ACC112 (cell line): ENCODE measurements around the gene DMAC2L.

Experiments used
- H2AFZ ChIP-seq: fragments of 200-600 bp; sonication (generic); one replicate; pipeline ENCODE4 v1.6.0; 2017; ENCODE audit warnings: antibody characterized with exemption, low read length; ENCODE audit not compliant: unreplicated experiment
- H3K27ac ChIP-seq: fragments of 200-600 bp; sonication (generic); 2 replicates; pipeline ENCODE4 v1.5.1; 2014; ENCODE audit warnings: low read depth, mild to moderate bottlenecking, antibody characterized with exemption, low read length, moderate library complexity
- H3K27me3 ChIP-seq: fragments of 200-600 bp; sonication (generic); 2 replicates; pipeline ENCODE4 v1.6.1; 2014; ENCODE audit warnings: mild to moderate bottlenecking, antibody characterized with exemption, low read length, moderate library complexity, mixed read lengths; ENCODE audit not compliant: insufficient read depth
- H3K36me3 ChIP-seq: fragments of 200-600 bp; sonication (generic); 2 replicates; pipeline ENCODE4 v1.6.1; 2016; ENCODE audit warnings: mild to moderate bottlenecking, antibody characterized with exemption, low read length, moderate library complexity, mixed read lengths; ENCODE audit not compliant: insufficient read depth
- H3K4me1 ChIP-seq: fragments of 200-600 bp; sonication (generic); one replicate; pipeline ENCODE4 v1.6.1; 2016; ENCODE audit warnings: low read length, mixed read lengths; ENCODE audit not compliant: insufficient read depth, unreplicated experiment, control insufficient read depth
- H3K4me3 ChIP-seq: fragments of 200-600 bp; sonication (generic); 2 replicates; pipeline ENCODE4 v1.5.1; 2014; ENCODE audit warnings: mild to moderate bottlenecking, low read depth, low read length
- H3K79me2 ChIP-seq: fragments of 200-600 bp; sonication (generic); one replicate; pipeline ENCODE4 v1.6.0; 2016; ENCODE audit warnings: low read length; ENCODE audit not compliant: control insufficient read depth, unreplicated experiment, insufficient read depth

DMAC2L gene

GRCh38 chr14:50342221-50343078, 30.3 kb downstream of the DMAC2L start:
- no peaks in the 10 kb centered on the region for H3K79me2 ChIP-seq
- no peaks in the 10 kb centered on the region for H3K36me3 ChIP-seq
- H2AFZ ChIP-seq, result peak overlapping the region; percentile 6
- peak overlapping the region; percentile 67 for H3K4me3 ChIP-seq
- no peaks in the 10 kb centered on the region for H3K27me3 ChIP-seq
- H3K27ac ChIP-seq, result peak overlapping the region; percentile 45
- H3K4me1 ChIP-seq, result peaks cover 35% of the 10 kb centered on the region

- Histone ChIP-seq H3K4me3 (no peak overlapping the region), H2AFZ (no peak overlapping the region), H3K36me3 (no peaks in the 10 kb centered on the region), H3K27ac (peak overlapping the region; percentile 45; the same call in 1 of the 2 replicates), H3K4me1 (peaks cover 43% of the 10 kb centered on the region), H3K27me3 (no peaks in the 10 kb centered on the region), H3K79me2 (no peaks in the 10 kb centered on the region)
These were observed 31.3 kb downstream of the DMAC2L start for GRCh38 chr14:50343434-50343833.

- H2AFZ ChIP-seq, result no peak overlapping the region
- H3K36me3 ChIP-seq, result no peaks in the 10 kb centered on the region
- no peaks in the 10 kb centered on the region for H3K27me3 ChIP-seq
- peak overlapping the region; percentile 59; the same call in 1 of the 2 replicates for H3K27ac ChIP-seq
- no peaks in the 10 kb centered on the region for H3K79me2 ChIP-seq
- no peak overlapping the region for H3K4me3 ChIP-seq
- peaks cover 47% of the 10 kb centered on the region for H3K4me1 ChIP-seq
These were observed 32.1 kb downstream of the DMAC2L start for GRCh38 chr14:50344116-50344775.

GRCh38 chr14:50344876-50345563, 32.9 kb downstream of the DMAC2L start:
- H3K36me3 ChIP-seq, result no peaks in the 10 kb centered on the region
- peaks cover 47% of the 10 kb centered on the region for H3K4me1 ChIP-seq
- H2AFZ ChIP-seq, result no peak overlapping the region
- H3K27me3 ChIP-seq, result no peaks in the 10 kb centered on the region
- no peaks in the 10 kb centered on the region for H3K79me2 ChIP-seq
- peak overlapping the region; percentile 59 for H3K27ac ChIP-seq
- no peak overlapping the region for H3K4me3 ChIP-seq

GRCh38 chr14:50345846-50346422, 33.8 kb downstream of the DMAC2L start:
- Histone ChIP-seq H3K27ac (no peak overlapping the region), H3K36me3 (no peaks in the 10 kb centered on the region), H2AFZ (no peak overlapping the region), H3K79me2 (no peaks in the 10 kb centered on the region), H3K27me3 (no peaks in the 10 kb centered on the region), H3K4me1 (peaks cover 50% of the 10 kb centered on the region), H3K4me3 (no peak overlapping the region)

GRCh38 chr14:50347521-50347920, 35.4 kb downstream of the DMAC2L start:
- Histone ChIP-seq H3K27me3 (no peaks in the 10 kb centered on the region), H2AFZ (peak overlapping the region; percentile 28), H3K4me3 (no peak overlapping the region), H3K4me1 (peaks cover 50% of the 10 kb centered on the region), H3K27ac (peak overlapping the region; percentile 50), H3K79me2 (no peaks in the 10 kb centered on the region), H3K36me3 (no peaks in the 10 kb centered on the region)

- no peak overlapping the region for H2AFZ ChIP-seq
- peaks cover 39% of the 10 kb centered on the region for H3K4me1 ChIP-seq
- no peak overlapping the region for H3K4me3 ChIP-seq
- H3K79me2 ChIP-seq, result no peaks in the 10 kb centered on the region
- H3K36me3 ChIP-seq, result no peaks in the 10 kb centered on the region
- H3K27me3 ChIP-seq, result no peaks in the 10 kb centered on the region
- no peak overlapping the region for H3K27ac ChIP-seq
These were observed 36.8 kb downstream of the DMAC2L start for GRCh38 chr14:50348933-50349332.

- Histone ChIP-seq H2AFZ (no peak overlapping the region), H3K4me1 (peaks cover 25% of the 10 kb centered on the region), H3K27ac (no peak overlapping the region), H3K4me3 (no peak overlapping the region), H3K79me2 (no peaks in the 10 kb centered on the region), H3K36me3 (0 out of 2 replicates have a peak, but pooled peaks cover under 1% of the 10 kb centered on the region), H3K27me3 (no peaks in the 10 kb centered on the region)
These were observed 38.9 kb downstream of the DMAC2L start for GRCh38 chr14:50350975-50351374.

GRCh38 chr14:50352584-50352983, 40.5 kb downstream of the DMAC2L start:
- Histone ChIP-seq H3K27ac (no peak overlapping the region), H3K79me2 (no peaks in the 10 kb centered on the region), H3K4me1 (peaks cover 18% of the 10 kb centered on the region), H3K4me3 (no peak overlapping the region), H2AFZ (no peak overlapping the region), H3K36me3 (peaks cover 13% of the 10 kb centered on the region; the same call in 1 of the 2 replicates), H3K27me3 (no peaks in the 10 kb centered on the region)

- Histone ChIP-seq H2AFZ (no peak overlapping the region), H3K4me1 (peaks cover 13% of the 10 kb centered on the region), H3K79me2 (no peaks in the 10 kb centered on the region), H3K27ac (no peak overlapping the region), H3K27me3 (no peaks in the 10 kb centered on the region), H3K36me3 (peaks cover 15% of the 10 kb centered on the region; the same call in 1 of the 2 replicates), H3K4me3 (no peak overlapping the region)
These were observed 41.0 kb downstream of the DMAC2L start for GRCh38 chr14:50353126-50353525.
